HG02763 (cell line): ENCODE data around the gene GABRB3.

Experiments
- ATAC-seq: cut with Tn5 transposase; IDR thresholded peaks from one replicate; pipeline ENCODE4 v1.9.1; 2021; ENCODE audit warnings: mild to moderate bottlenecking, moderate library complexity; ENCODE audit not compliant: unreplicated experiment

The GABRB3 gene

DNA sequence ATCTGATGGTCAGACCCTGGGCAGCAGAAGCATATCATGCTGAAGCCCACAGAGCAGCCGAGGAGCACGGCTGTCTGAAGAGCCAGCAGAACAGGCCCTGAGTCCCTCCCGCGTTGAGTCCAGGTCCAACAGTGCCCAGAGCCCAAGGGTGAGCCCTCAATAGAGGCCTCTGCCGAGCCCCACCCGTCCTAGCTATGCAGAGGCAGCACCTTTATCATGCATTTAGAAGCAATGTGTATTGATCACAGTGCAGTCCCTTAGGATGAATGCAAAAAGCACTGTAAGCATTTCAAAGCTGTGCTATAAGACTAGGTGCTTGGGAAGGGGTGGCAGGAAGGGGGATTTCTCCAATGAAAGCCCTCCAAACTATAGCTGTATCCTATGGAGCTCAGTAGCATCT is 208.5 kb downstream of the GABRB3 start:
- no peak for ATAC-seq

DNA sequence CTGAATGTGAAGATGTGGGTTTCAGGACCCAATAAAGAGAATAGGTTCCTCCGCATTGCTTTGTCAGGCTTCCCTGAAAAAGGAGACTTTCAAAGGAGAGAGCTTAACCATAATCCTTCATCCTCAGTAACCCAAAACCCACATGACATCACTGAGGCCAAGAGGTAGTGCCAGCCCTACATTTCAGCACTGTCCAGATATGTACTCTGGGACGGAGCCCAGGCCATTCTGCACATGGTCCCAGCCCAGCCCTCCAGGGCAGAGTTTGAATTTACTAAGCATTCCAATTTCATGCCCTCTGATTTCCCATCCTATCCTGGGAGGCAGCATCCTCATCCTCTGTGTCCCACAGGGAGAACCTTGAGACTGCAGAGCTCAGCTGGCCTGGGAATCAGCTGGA is 210.5 kb downstream of the GABRB3 start:
- ATAC-seq, result no peak

DNA sequence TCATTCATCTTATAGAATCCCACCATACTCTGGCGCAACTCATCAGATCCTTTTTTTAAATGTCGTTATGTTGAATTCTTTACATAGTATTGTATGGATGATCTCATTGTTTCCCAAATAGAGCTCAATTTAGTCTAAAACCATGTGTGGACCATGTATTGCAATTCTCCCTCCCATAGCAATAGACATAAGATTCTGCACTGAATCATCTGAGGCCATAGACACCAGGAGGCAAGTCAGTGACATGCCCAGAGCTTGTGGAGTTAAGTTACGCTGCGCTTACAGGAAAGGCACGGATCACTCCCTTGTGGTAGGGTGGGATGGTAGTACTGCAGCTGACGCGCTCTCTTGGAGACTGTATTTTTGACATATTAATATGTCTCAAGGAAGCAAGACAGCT is 211.0 kb downstream of the GABRB3 start:
- ATAC-seq, result no peak

DNA sequence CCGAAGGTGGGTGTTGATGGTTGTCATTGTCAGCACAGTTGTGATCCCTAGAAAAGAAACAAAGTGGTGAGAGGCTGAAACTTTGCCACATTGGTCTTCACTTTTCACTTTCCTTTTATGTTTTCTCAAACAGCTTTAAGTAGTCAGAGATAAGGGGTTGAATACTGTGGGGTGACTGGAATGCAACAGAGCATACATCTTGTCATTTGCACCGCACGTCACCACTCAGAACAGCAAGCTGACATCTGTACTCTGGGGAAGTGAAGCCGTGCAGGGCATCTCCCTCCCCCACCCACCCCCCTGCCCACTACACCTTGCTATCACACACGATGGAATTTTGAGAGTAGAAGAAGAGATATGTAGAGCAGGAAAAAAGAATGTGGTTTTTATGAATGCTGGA is 211.7 kb downstream of the GABRB3 start:
- no peak for ATAC-seq

DNA sequence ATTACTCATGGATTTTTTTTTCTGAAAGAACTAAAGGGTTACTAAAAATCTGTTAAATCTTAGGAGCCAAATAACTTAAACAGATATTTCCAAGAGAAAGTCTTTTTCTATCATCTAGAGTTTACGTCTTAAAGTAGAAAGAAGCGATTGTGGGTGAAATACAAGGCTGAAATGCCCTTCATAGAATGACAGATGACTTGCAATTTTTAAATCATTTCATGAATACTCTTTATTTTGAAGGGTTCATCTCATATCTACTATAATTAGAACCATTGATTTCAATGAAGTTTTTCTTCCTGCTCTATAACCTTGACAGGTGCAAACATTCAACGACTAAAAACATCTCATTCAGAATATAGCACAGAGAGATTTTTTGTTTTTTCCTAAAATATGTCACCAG is 217.0 kb downstream of the GABRB3 start:
- ATAC-seq, result no peak

DNA sequence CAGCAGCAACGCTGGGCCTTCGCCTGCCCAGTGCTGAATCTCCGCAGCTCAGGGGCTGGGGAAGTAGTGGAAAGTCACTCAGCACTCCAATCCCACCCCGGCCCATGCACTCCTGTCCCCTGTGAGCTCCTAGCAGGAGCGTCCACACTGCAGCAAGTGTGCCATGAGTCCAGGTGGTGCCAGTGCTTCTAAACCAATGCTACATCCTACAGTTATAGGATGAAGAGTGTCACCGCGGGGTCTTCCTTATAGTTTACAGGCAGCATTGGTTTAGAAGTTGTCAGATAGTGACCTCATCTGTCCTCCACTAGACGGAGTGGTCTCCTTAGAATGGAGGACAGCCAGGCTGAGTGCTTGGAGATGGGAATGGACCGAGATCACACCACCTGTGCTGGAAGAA is 221.4 kb downstream of the GABRB3 start:
- ATAC-seq, result no peak

DNA sequence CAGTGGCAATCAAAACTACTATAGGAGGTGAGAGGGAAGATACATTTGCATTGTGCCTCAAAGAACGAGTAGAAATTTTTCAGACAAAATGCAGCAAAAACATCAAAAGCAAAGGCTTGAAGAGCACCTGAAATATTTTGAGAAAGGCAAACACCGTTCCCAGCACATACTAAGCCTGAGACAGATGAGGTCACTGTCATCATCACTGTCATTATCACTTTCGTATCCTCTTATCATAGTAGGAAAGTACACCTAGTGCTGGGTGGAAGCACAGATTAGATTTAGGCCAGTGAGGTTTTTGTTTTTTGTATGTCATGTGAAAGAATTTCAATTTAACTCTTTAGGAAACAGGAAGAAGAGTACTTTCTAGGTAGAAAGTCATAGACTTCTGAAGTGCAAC is 222.0 kb downstream of the GABRB3 start:
- ATAC-seq, result no peak

DNA sequence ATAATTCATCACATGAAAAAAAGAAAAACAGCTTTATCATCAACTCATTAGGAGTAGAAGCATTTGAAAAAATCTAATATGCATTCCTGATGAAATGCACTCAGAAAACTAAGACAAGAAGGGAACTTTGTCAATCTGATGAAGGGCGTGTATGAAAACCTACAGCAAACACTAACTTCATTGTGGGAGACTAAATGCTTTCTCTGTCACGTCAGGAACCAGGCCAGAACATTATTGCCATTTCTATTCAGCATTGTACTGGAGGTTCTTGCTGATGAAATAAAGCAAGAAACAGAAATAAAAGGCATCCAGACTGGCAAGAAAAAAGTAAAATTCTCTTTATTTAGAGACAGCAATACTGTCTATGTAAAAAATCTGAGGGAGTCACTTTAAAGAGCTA is 235.2 kb downstream of the GABRB3 start:
- ATAC-seq, result no peak

DNA sequence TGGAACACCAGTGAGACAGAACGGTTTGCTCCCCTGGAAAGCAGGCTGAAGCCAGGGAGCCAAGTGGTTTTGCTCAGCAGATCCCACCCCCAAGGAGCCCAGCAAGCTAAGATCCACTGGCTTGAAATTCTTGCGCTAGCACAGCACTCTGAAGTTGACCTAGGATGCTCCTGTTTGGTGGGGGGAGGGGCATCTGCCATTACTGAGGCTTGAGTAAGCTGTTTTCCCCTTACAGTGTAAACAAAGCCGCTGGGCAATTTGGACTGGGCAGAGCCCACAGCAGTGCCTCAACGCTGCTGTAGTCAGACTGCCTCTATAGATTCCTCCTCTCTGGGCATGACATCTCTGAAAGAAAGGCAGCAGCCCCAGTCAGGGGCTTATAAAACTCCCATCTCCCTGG is 241.4 kb downstream of the GABRB3 start:
- ATAC-seq, result no peak

DNA sequence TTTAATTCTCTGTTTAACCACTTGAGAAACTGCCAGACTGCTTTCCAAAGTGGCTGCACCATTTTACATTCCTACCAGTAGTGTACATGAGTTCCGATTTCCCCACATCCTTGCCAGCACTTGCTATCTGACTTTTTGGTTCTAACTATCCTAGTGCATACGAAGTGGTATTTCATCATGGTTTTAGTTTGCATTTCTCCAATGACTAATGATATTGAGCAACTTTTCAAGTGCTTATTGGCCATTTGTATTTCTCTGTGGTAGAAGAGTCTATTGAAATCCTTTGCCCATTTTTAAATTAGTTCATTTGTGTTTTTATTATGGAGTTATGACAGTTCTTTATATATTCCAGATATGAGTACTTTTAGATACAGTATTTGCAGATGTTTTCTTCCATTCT is 247.8 kb downstream of the GABRB3 start:
- ATAC-seq, result no peak

DNA sequence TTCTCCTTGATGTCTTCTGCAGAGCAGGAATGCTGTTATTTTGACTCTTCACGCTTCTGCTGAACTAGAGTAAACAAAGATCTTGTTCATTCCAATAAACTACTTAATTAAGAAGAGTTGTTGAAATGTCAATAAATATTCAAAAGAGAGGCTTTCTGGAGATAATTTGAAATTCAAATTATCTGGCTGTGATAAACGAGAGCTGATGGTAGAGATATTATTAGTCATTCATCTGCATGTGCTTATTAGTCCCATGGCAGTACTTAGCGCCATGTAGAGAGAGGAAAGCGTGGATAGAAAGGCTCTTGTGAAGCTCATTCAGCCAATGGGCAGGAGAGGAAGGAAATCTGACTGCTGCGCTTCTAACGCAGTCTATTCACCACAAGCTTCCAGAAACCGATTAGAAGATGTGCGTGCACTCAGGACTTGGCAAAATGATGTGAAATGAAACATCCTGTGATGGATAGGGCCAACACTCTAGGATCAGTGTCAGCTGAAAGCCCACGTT is 251.1 kb downstream of the GABRB3 start:
- no peak for ATAC-seq

DNA sequence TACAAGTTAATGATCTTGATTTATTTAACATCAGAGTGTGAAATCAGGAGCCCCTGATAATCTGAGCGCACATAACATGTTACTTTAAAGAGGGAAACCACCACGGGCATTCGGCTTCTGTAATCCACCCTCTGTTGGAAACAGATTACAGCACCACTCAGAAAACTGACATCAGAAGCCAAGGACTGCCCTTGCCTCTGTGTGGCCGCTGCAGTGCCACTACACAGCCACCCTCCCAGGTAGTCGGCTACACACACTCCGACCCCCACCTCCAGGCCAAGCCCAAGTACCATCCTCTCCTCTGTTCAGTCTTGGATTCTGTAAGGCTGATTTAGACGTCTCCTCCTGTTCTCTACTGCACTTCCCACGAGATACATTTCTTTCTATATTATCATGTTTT is 251.7 kb downstream of the GABRB3 start:
- ATAC-seq, result no peak

DNA sequence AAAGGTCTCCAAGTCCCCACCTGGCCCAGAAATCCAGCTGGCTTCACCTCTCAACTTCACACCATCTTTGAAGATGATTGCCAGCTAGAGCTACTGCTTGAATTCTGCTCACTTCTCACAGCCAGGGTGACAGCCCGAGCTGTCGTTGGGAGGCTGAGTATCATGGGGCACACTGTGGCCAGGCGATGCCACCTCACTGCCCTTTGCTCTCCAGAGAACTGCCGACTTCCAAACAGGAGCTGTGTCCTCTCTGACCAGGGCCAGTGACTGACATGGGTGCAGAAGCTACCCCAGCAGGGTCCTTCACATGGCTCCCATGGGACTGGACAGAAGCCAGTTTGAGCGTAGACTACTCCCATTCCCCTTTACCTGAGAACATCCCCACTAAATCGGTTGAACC is 254.0 kb downstream of the GABRB3 start:
- ATAC-seq, result no peak

DNA sequence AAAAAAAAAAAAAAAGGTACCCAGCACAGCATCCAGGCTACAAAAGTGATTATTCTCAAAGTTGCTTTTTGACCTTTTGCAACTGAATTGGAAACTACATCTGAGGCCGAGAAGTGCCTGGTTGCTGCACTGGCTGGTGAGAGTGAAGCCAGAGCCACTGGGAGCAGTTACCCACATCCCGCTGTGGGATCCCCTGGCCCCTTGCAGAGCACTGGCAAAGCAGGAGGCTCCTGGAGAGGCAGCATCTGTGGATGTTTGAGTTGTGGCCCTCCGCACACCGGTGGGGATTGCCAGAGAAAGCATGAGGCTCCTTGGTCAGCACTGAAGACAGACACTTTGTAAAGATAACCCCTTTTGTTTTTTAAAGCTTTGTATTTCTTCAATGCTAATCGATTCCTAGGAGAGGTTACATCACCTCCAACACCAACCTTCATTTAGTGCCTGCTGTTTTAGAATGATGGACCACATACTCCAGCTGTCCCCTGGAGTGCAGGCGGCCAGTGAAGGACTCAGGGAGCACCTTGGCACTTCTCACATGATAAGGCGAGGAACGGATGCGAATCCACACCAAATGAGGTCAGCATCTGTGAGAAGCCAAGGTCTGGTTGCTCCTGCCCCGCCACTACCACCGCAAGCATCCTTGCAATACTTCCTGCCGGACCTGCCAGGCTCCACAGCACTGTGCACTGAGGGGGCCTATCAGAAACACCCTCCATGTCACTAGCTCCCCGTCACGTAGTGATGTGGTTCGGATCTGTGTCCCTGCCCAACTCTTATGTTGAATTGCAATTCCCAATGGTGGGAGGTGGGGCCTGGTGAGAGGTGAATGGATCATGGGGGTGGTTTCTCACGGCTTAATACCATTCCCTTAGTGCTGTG is 256.5 kb downstream of the GABRB3 start:
- ATAC-seq, result no peak

DNA sequence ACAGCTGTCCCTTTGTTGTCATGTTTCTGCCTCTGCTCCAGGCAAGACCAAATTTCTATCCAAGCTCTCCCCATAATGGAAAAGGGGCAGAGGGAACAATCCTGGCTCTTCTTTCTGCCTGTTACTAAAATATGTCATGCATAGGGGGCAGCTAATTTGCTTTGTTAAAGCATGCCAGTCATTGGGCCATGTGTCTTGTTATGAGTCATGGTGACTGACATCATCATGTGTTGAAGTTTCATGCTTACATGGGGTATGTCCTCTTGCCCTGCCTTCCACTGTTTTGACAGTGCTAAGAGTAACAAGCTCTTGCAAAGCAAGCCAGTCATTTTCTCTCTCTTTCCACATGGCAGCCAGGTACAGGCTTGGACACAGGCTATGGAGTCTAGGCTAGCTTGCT is 268.9 kb downstream of the GABRB3 start:
- no peak for ATAC-seq
